Transverse colon (tissue), 4 donors: ENCODE results near the gene TNRC6B. TPM values are rescaled to one million over a fixed set of nuclear protein-coding genes. Genes with fewer than 3 reads are reported as not detected.
"Not testable (repeated sequence)": the region's sequence is repeated elsewhere in the genome, so short reads cannot be mapped to it uniquely, and the experiment has no call there.

ENCODE experiments used
- DNase-seq: peaks from one replicate; pipeline ENCODE4 v3.0.0-alpha.2; 2019
- H3K27ac ChIP-seq, 4 donors: fragments of 200-600 bp; sonication (generic); 2 replicates each; pipeline ENCODE4 v1.5.1; 2016 to 2018; ENCODE audit warnings: inconsistent platforms in 4 of 4
- H3K27me3 ChIP-seq: fragments of 200-600 bp; sonication (generic); 2 replicates; pipeline ENCODE4 v1.5.1; 2017; ENCODE audit warnings: inconsistent platforms
- H3K36me3 ChIP-seq, 4 donors: fragments of 200-600 bp; sonication (generic); 2 replicates each; pipeline ENCODE4 v1.5.1; 2017 to 2019; ENCODE audit warnings: inconsistent platforms in 4 of 4
- H3K4me1 ChIP-seq, 4 donors: fragments of 200-600 bp; sonication (generic); 2 replicates each; pipeline ENCODE4 v1.5.1; 2017 to 2020; ENCODE audit warnings: inconsistent platforms in 4 of 4
- H3K4me3 ChIP-seq, 4 donors: fragments of 200-600 bp; sonication (generic); 1 replicate in 1 of 4; 2 replicates in 3 of 4; pipeline versions ENCODE4 v1.5.1 to v1.6.1; 2017 to 2019; ENCODE audit warnings: inconsistent platforms in 4 of 4
- H3K9me3 ChIP-seq, 2 donors: fragments of 200-600 bp; sonication (generic); 2 replicates each; pipeline ENCODE4 v1.5.1; 2017 to 2019; ENCODE audit warnings: inconsistent platforms in 2 of 2
- EP300 ChIP-seq: sonication (generic); formaldehyde crosslinking; IDR thresholded peaks from one replicate; pipeline ENCODE4 v1.6.1; 2017; ENCODE audit warnings: antibody characterized with exemption, low read depth
- POLR2A ChIP-seq: fragments of 450-650 bp; IDR thresholded peaks from one replicate; pipeline ENCODE4 v1.6.1; 2016; ENCODE audit warnings: antibody characterized with exemption, mild to moderate bottlenecking, moderate library complexity
- POLR2AphosphoS5 ChIP-seq, 3 donors: sonication (generic); formaldehyde crosslinking; IDR thresholded peaks; one replicate each; pipeline ENCODE4 v1.6.1; 2016; ENCODE audit warnings: antibody characterized with exemption in 3 of 3
- WGBS, 2 donors: methylation state at CpG; one replicate each; pipeline ENCODE4 v1.1.5; 2018; ENCODE audit warnings: low coverage in 1 of 2; 5-methylcytosine and 5-hydroxymethylcytosine counted together
- in situ Hi-C, 4 donors: fragments of 200-750 bp; cut with MboI; loops; one replicate each; pipeline versions ENCODE4 v1.15.0 to v1.15.1; 2017; ENCODE audit warnings: low sequenced_read_pairs in 3 of 4, low pct_ligation_motif_present in 1 of 4, low pct_unique_long_range_greater_than_20kb in 1 of 4
- intact Hi-C: fragments of 100-400 bp; cut with DNase I; formaldehyde crosslinking; loops from one replicate; pipeline ENCODE4 v1.15.1; 2023; ENCODE audit warnings: low total_unique reads
- total RNA-seq, 4 donors: library from RNA; depleted of rRNA; stranded (reverse); fragments of >200 nt; gene quantifications; one replicate each; pipeline ENCODE4 v1.1.0, GENCODE V29; 2016
- TF ChIP-seq, protein P1 (sequence below), 5 experiments: fragments of 200-600 bp in 3 of 5; fragments of 450-650 bp in 2 of 5; sonication (generic) in 3 of 5; IDR thresholded peaks; 1 replicate in 2 of 5; 2 replicates in 3 of 5; pipeline ENCODE4 v1.5.1; 2016 to 2017; ENCODE audit warnings: antibody characterized with exemption in 5 of 5, inconsistent platforms in 3 of 5, mild to moderate bottlenecking in 2 of 5, moderate library complexity in 1 of 5

TNRC6B gene
- total RNA-seq, 4 donors from 2014 or later: 36.7 to 108 (median 54.0) TPM

- intact Hi-C loops (no loop called here), in situ Hi-C loops (no loop called here)
- Histone ChIP-seq H3K4me3 (no peak overlapping the region), H3K27ac (peak overlapping the region in 2 of 4 donors; percentile 33 to 65), H3K36me3 (no peaks in the 10 kb centered on the region), H3K9me3 (no peaks in the 10 kb centered on the region), H3K27me3 (no peaks in the 10 kb centered on the region), H3K4me1 (peaks cover 5 to 77% (median 41%) of the 10 kb centered on the region in 4 donors)
- WGBS, 2 donors: 40 to 91% methylated on average over 1 to 4 of the region's 4 CpGs
- no peak for DNase-seq
- TF ChIP-seq POLR2AphosphoS5 (IDR thresholded peaks at IDR 0.05) (no peak), POLR2A (no peak), EP300 (no peak)
- TF ChIP-seq, protein P1, sequence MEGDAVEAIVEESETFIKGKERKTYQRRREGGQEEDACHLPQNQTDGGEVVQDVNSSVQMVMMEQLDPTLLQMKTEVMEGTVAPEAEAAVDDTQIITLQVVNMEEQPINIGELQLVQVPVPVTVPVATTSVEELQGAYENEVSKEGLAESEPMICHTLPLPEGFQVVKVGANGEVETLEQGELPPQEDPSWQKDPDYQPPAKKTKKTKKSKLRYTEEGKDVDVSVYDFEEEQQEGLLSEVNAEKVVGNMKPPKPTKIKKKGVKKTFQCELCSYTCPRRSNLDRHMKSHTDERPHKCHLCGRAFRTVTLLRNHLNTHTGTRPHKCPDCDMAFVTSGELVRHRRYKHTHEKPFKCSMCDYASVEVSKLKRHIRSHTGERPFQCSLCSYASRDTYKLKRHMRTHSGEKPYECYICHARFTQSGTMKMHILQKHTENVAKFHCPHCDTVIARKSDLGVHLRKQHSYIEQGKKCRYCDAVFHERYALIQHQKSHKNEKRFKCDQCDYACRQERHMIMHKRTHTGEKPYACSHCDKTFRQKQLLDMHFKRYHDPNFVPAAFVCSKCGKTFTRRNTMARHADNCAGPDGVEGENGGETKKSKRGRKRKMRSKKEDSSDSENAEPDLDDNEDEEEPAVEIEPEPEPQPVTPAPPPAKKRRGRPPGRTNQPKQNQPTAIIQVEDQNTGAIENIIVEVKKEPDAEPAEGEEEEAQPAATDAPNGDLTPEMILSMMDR (IDR thresholded peaks at IDR 0.05): no peak
Observed at GRCh38 chr22:40218152-40218551, 40.4 kb downstream of the TNRC6B start.

- 58 to 81% methylated on average over 6 of the region's 6 CpGs for WGBS, 2 donors
- no peaks in the 10 kb centered on the region for H3K27me3 ChIP-seq
Observed at GRCh38 chr22:40218723-40219294, 41.1 kb downstream of the TNRC6B start.

DNA sequence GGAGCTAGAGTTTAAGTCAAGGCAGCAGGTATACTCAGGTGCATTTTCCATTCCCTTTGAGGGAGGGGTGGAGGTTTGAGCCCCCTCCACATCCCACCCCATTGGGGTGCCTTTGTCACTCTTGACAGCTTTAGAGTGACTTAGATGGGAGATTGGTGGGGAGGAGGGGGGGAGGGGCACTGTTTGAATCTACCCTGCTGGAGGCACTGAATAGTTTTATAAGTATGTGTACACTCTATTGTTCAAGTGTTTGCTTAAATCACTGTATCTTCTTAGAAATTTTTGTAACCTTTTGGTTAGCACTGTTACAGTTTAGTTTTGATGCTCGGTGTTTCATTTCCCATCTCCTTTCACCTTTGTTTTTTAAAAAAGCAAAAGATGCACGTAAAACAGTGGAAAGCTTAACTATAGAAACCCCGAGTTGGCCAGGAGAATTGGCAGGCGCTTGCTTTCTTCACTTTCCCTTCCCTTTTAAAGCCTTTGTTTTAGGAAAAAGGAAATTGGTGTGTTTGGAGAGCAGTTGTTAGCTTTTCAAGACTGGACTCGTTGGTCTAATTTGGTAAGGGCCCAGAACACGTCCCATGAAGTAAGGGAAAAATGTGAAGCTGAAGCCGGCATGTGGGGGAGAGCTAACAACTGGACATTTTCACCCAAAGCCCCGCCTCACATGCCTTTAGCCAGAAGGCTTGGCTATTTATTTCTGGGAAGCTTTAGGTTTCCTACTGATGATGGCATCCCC, 42.8 kb downstream of the TNRC6B start:
- Histone ChIP-seq H3K4me1 (peaks cover 0 to 67% (median 35%) of the 10 kb centered on the region in 4 donors), H3K4me3 (no peak overlapping the region)
- WGBS, 2 donors: 52 to 63% methylated on average over 6 to 8 of the region's 8 CpGs

More at GRCh38 chr22:40218723-40219294, 41.1 kb downstream of the TNRC6B start:
- intact Hi-C loops: no loop called here
- Histone ChIP-seq H3K27ac (peak overlapping the region in 3 of 4 donors; percentile 33 to 65 (median 51)), H3K4me1 (peaks cover 0 to 70% (median 42%) of the 10 kb centered on the region in 4 donors), H3K36me3 (no peaks in the 10 kb centered on the region), H3K9me3 (no peaks in the 10 kb centered on the region), H3K4me3 (no peak overlapping the region)
- TF ChIP-seq, protein P1 (IDR thresholded peaks at IDR 0.05): no peak
- TF ChIP-seq EP300 (no peak), POLR2AphosphoS5 (IDR thresholded peaks at IDR 0.05) (no peak), POLR2A (no peak)
- in situ Hi-C loops: no loop called here
- DNase-seq: no peak

DNA sequence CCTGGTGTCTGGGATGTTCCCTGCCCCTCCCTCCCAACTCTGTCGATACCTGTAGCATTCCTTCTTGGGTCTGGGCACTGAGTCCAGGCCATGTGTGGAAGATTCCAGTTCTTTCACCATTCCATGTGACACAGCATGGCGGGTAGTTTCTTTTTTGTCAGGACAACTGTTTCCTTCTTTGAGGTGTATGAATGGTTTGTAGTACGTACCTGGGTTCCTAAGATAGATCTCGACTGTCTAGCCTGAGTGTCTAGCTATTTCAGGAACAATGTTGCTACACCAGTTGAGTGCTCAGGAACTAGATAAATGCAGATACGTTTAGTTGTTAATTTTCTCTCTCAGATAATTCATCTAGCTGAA, 43.3 kb downstream of the TNRC6B start:
- TF ChIP-seq, protein P1 (IDR thresholded peaks at IDR 0.05): no peak
- TF ChIP-seq POLR2A (no peak), EP300 (no peak), POLR2AphosphoS5 (IDR thresholded peaks at IDR 0.05) (no peak)
- Histone ChIP-seq H3K9me3 (no peaks in the 10 kb centered on the region), H3K36me3 (no peaks in the 10 kb centered on the region), H3K27me3 (no peaks in the 10 kb centered on the region), H3K4me3 (no peak overlapping the region), H3K27ac (peak overlapping the region; percentile 51 to 67 (median 58)), H3K4me1 (peaks cover 0 to 62% (median 32%) of the 10 kb centered on the region in 4 donors)
- DNase-seq: no peak
- 79 to 95% methylated on average over 3 to 5 of the region's 5 CpGs for WGBS, 2 donors
- in situ Hi-C loops (no loop called here), intact Hi-C loops (no loop called here)

More for the DNA sequence above, 42.8 kb downstream of the TNRC6B start:
- in situ Hi-C loops (no loop called here), intact Hi-C loops (no loop called here)
- Histone ChIP-seq H3K27ac (peak overlapping the region; percentile 51 to 67 (median 58)), H3K9me3 (no peaks in the 10 kb centered on the region), H3K36me3 (no peaks in the 10 kb centered on the region), H3K27me3 (no peaks in the 10 kb centered on the region)
- no peak for DNase-seq
- no peak for TF ChIP-seq POLR2AphosphoS5 (IDR thresholded peaks at IDR 0.05)
- TF ChIP-seq EP300: no peak
- TF ChIP-seq POLR2A: no peak
- TF ChIP-seq, protein P1 (IDR thresholded peaks at IDR 0.05): no peak

GRCh38 chr22:40222979-40223378, 45.3 kb downstream of the TNRC6B start:
- intact Hi-C loops, H3K27me3 ChIP-seq, DNase-seq, H3K36me3 ChIP-seq, H3K9me3 ChIP-seq, H3K4me3 ChIP-seq, in situ Hi-C loops, H3K27ac ChIP-seq: not testable (repeated sequence)
- 87 to 95% methylated on average over 6 to 8 of the region's 8 CpGs for WGBS, 2 donors
- H3K4me1 ChIP-seq: peaks cover 0 to 48% (median 31%) of the 10 kb centered on the region in 4 donors
